GM04503 (cell line): ENCODE measurements around the gene CRKL.
A peak's percentile ranks its signal among the peaks of the same experiment; 100 is the strongest.
"Not testable (repeated sequence)": the region's sequence is repeated elsewhere in the genome, so short reads cannot be mapped to it uniquely, and the experiment has no call there.

Experiments used
- DNase-seq: peaks from one replicate; pipeline ENCODE4 v3.0.0-alpha.2; 2012; ENCODE audit warnings: low read depth

CRKL gene

DNA sequence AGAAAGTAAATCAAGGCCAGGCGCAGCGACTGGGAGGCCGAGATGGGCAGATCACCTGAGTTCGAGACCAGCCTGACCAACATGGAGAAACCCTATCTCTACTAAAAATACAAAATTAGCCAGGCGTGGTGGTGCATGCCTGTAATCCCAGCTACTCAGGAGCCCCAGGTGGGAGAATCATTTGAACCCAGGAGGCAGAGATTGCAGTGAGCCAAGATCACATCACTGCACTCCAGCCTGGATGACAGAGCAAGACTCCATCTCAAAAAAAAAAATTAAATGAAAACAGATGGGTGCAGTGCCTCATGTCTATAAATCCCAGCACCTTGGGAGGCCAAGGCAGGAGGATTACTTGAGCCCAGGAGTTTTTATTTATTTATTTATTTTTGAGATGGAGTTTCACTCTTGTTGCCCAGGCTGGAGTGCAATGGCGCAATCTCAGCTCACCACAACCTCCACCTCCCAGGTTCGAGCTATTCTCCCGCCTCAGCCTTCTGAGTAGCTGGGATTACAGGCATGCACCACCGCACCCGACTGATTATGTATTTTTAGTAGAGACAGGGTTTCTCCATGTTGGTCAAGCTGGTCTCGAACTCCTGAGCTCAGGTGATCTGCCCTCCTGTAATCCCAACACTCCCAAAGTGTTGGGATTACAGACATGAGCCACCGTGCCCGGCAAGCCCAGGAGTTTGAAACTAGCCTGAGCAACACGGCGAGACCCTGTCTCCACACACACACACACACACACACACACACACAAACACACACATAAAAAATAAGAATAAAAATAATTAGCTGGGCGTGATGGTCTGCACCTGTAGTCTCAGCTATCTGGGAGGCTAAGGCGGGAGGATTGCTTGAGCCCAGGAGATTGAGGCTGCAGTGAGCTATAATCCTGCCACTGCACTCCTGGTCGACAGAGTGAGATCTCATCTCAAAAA is 15.8 kb upstream of the CRKL start:
- DNase-seq, result not testable (repeated sequence)

DNA sequence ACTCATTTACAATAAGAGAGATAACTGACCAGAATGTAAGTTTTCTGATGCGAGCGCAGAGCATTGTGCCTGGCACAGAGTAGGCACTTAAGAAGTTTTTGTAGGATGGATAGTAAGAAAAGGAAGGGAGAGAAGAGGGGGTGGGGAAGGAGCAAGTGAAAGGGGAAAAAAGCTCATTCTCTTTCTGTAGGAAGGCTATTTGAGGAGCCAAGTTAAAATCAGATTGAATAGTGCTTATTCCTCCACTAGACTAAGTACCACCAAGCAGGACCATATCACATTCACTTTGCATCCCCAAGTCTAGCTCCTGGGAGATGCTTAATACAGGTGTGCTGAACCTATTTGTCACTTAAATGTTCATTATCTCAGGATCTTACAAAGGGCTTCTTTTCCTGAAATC is 14.1 kb upstream of the CRKL start:
- DNase-seq, result no peak

DNA sequence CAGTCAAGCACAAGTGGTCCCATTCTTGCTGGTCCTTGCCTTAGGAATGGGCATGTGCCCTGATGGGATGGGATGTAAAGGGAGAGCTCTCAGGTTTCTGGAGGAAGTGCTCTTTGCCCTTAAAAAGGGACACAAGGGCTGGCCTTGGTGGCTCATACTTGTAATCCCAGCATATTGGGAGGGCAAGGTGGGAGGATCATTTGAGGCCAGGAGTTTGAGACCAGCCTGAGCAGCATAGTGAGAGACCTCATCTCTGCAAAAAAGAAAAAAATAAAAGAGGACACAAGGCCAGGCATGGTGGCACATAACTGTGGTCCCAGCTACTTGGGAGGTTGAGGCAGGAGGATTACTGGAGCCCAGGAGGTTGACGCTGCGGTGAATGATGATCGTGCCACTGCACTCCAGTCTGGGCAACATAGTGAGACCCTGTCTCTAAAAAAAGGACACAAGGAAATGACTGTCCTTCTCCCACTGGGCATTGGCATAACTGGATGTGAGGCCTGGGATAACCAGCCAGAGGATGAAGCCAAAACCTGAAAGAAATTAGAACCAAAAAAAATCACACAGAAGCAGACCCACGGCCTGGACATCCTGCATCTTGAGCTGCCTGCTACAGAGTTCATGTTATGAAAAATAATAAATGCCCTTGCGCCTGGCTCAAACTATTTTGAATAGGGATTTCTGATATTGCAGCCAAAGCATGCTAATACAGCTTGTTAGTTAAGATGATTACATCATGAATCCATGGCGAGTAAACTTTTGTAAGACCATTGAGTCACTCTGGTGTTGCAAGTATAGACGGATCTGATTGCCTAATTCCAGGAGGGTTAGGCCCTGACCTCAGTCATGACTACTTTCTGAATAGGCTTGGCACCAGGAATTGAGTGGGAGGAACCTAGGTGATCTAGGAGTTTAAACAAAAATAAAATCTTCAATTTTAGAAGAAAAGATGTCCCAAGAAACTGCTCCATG is 12.9 kb upstream of the CRKL start:
- DNase-seq, result peak; percentile 93

DNA sequence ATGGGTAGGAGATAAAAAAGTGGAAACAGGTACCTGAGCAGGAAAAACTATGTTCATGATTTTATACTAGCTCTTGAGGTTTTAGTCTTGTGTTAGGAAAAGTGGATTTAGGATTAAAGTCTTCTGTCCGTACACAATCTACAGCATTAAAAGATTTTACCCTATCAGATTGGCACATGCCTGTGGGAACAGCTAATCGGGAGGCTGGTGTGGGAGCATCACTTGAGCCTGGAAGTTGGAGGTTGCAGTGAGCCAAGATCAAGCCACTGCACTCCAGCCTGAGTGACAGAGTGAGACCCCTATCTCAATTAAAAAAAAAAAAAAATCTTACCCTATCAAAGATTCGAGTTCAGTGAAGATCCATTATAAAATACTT is 12.2 kb upstream of the CRKL start:
- DNase-seq, result no peak

DNA sequence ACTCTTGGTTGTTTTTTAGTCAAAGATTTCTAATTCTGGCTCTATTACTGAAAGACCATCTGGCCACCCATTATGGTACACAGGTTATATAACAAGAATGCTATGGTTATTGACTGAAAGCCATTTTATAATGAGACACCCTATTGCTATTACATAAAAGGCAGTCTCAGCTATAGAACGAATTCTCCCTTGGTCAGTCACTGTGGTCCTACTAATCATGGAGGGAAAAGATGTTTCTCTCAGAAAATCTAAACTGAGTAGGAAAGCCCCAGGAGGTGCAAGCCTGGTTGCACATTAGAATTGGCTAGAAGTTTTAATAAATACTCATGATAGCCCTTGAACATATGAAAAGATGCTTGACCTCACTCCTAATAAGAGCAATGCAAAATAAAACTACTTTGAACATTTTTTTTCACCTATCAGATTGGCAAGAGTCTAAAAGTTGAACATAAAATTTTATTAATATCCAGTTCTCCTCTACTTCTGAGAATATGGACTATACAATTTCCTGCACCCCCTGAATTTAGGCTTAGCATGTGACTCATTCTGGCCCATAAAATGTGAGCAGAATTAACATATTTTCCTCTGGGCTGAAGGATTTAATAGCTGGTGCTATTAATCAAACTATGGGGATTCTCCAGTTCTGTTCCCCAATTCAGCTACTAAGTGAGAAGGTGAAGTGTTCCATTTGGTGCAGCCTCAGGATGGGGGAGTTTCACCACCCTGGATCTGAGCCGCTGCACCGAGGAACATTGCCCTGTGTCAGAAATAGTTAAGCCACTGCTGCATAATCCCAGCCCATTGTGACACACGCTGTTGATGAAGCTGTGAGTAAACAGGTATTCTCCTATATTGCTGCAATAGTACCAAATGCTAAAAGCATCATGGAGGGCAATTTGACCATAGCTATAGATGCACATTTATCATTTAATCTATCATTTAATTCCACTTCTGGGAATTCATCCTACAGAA is 11.5 kb upstream of the CRKL start:
- DNase-seq, result no peak

DNA sequence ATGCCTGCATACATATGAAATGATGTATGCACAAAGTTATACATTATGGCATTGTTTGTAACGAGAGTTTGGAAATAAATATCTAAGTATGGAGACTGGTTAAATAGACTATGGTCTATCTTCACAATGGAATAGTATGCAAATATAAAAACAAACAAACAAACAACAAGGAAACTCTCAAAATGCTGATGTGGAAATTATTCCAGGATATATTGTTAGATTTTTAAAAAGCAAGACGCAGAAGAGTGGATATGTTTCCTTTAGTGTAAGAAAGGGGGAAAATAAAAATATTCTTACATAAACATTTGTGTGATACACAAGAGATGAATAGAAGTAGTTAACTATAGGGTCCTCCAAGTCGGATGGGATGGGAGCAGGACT is 10.8 kb upstream of the CRKL start:
- no peak for DNase-seq

DNA sequence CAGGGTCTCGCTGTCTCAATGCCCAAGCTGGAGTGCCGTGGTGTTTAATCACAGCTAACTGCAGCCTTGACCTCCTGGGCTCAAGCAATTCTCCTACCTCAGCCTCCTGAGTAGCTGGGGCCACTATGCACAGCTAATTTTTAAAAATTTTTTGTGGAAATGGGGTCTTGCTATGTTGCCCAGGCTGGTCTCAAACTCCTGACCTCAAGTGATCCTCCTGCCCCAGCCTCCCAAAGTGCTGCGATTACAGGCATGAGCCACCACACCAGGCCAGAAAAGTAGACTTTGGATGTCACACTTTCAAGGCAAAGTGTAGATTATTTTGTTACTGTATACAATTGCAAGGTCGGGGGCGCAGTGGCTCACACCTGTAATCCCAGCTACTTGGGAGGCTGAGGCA is 8.5 kb upstream of the CRKL start:
- not testable (repeated sequence) for DNase-seq

DNA sequence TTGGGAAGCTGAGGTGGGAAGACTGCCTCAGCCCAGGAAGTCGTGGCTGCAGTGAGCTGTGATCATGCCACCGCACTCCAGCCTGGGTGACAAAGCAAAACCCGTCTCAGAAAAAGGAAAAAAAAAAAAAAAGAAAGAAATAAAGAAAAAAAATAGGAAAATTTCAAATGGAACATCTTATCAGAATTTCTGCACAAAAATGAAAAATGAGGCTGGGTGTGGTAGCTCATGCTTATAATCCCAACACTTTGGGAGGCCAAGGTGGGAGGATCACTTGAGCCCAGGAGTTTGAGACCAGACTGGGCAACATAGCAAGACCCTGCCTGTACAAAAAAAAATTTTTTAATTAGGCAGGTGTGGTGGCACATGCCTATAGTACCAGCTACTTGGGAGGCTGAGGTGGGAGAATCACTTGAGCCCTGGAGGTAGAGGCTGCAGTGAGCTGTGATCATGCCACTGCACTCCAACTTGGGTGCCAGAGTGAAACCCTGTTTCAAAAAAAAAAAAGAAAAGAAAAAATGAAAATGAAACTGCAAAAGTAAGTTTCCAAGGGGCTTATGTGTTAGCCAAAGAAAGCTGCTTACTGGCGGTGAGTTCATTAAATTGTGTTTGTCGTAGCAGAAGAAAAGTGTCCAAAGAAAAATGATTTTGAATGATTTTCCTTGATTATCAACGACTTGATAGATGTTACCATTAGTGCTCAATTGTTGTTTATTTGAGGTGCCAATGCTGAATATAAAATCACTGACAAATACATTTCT is 7.5 kb upstream of the CRKL start:
- DNase-seq, result no peak

DNA sequence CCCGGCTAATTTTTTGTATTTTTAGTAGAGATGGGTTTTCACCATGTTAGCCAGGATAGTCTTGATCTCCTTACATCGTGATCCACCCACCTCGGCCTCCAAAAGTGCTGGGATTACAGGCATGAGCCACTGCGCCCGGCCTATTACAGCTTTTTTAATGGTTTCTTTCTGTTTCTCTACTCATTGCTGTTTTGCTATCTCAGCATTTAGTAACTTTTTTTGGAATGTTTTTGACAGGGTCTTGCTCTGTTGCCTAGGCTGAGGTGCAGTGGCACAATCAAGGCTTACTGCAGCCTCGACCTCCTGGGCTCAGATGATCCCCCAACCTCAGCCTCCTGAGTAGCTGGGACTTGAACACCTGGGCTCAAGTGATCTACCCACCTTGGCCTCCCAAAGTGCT is 4.7 kb upstream of the CRKL start:
- DNase-seq, result no peak

DNA sequence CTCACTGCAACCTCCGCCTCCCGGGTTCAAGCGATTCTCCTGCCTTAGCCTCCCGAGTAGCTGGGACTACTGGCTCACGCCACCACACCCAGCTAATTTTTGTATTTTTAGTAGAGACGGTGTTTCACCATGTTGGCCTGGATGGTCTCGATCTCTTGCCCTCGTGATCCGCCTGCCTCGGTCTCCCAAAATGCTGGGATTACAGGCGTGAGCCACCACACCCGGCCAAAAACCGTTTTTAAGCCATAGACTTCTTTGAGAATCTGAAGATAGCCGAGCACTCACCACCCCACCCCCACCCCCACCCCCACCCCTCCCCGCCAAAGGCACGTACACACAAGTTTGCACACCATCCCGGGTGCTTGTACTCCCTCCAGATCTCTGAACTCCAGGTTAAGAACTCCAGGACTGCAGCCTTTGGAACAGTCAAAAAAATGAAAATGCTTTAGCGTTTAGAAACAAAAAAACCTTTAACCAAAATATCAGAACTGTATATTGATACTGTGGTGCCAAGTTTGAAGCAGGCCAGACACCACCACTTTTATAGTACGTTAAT is 1.5 kb downstream of the CRKL start:
- DNase-seq, result no peak

DNA sequence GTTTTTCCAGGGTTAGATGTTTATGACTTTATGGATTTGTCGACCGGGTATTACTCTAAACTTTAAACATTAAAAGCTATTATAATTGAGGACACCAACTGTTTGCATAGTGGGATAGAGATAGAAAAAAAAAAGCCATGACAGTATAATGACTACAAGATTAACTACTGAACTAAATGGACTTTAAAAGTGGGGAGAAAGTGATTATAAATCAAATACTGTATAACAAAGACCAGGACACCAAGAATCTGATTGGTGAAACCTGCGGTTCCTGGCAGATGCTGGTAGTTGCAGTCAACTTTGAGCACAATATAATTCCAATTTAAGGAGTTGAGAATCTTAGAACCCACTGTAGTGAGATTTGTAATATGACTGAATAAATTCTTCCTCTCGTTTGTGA is 2.5 kb downstream of the CRKL start:
- DNase-seq, result no peak

DNA sequence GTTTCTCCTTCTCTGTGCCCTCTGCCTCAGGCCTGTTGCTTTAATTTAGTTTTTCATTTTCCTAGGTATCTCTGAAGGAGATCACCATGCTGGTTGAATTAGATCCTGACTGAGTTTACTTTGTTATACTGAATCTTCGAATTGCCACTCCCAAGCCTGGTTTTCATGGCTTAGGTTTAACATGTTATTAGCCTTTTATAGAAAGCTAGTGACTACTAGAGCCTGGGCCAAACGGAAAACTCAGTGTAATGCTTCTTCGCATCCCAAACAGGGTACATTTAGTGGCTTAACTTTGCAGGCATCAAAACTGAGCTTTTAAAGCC is 3.6 kb downstream of the CRKL start:
- DNase-seq, result no peak

DNA sequence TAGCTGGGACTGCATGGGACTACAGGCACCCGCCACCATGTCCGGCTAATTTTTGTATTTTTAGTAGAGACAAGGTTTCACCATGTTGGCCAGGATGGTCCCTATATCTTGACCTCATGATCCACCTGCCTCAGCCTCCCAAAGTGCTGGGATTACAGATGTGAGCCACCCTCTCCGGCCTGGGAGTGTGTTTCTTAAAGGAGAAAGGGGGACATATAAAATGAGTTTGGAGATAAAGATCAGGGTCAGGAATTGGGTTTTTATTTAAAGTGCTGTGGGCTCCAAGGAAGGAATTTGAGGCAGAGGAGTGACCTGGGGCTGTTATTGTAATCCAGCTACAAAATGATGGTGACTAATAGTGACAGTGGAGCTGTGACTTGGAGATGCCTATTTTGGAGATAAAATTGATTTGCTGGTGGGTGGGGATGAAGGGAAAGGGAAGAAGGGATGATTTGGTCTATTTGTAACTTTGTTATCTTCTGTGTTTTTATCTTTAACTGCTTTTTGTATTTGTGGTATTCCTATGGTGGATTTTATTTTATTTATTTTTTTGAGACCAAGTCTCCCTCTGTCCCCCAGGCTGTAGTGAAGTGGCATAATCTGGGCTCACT is 5.0 kb downstream of the CRKL start:
- DNase-seq, result no peak

DNA sequence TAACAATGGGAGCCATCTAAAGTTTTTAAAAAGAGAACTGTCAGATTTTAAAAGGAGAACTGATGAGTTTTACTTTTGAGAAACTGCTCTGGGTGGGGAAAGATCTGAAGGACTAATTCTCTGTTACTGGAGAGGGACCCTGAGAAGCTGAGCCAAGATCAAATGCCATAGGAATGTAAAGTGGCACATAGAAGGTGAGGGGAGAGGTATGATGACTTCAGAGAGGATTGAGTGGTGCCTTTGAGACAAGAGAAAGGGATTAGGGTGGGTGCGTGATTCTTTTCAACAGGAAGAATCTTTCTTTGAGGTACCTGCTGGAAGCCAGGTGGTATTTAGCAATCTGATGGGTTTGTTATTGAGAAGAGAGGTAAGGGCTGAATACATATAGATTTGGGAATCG is 9.0 kb downstream of the CRKL start:
- DNase-seq, result no peak

DNA sequence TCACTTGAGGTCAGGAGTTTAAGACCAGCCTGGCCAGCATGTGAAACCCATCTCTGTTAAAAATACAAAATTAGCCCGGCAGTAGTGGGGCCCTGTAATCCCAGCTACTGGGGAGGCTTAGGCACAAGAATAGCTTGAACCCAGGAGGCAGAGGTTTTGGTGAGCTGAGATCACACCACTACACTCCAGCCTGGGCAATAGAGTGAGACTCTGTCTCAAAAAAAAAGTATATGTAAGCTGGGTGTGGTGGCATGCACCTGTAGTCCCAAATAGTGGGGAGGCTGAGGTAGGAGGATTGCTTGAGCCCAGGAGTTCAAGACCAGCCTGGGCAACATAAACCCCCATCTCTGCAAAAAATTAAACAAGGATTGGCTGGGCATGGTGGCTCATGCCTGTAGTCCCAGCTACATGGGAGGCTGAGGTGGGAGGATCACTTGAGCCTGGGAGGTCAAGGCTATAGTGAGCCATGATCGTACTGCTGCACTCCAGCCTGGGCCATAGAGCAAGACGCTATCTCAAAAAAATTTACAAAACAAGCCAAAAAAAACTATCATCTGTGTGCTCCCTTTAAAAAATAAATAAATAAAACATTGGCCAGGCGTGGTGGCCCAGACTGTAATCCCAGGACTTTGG is 10.8 kb downstream of the CRKL start:
- DNase-seq, result no peak

DNA sequence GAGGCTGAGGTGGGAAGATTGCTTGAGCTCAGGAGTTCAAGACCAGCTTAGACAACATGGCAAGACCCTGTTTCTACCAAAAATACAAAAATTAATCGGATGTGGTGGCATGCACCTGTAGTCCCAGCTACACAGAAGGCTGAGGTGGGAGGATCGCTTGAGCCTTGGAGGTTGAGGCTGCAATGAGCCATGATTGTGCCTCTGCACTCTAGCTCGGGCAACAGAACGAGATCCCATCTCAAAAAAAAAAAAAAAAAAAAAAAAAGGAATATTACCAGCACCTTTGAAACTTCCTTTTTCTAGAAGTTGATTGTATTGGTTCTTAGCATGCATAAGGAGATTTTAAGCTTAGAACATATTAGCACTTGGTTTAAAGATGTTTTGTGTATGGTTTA is 11.4 kb downstream of the CRKL start:
- no peak for DNase-seq

DNA sequence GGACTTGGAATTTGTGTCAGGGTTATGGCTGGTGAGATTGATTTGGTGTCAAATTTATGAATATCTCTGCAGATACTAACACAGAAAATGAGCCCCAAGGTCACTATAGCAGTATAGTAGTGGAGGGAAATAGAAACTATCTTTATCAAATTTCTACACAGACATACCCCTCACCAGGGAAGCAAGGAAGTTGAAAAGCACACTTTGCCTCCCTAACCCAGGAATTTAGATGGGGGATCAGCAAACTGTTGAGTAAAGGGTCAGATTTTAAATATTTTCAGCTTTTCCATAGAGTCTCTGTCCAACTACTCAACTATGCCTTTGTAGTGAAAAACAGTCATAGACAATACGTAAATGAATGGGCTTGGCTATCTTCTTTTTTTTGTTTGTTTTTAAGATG is 12.8 kb downstream of the CRKL start:
- DNase-seq, result no peak

DNA sequence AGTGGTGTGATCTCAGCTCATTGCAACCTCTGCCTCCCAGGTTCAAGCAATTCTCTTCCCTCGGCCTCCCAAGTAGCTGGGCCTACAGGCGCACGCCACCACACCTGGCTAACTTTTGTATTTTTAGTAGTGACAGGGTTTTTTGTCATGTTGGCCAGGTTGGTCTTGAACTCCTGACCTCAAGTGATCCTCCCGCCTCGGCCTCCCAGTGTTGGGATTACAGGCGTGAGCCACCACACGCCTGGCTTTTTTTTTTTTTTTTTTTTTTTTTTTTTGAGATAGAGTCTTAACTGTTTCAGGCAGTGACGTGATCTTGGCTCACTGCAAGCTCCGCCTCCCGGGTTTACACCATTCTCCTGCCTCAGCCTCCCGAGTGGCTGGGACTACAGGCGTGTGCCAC is 13.2 kb downstream of the CRKL start:
- not testable (repeated sequence) for DNase-seq

DNA sequence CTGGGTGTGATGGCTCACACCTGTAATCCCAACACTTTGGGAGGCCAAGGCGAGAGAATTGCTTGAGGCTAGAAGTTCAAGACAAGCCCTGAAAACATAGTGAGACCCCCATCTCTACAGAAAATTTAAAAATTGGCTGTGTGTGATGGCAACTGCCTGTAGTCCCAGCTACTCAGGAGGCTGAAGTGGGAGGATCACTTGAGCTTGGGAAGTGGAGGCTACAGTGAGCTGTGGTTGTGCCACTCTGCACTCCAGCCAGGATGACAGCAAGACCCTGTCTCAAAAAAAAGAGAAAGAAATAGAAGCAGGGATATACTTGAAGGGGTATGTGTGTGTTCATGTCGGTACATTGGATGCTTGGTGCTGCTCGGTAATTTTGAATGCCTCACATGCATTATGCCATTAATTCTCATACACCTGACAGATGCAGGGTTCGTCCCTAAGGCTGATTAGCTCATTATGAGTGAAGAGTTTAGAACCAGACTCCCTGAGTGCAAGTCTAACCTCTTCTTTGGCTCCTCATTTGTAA is 14.0 kb downstream of the CRKL start:
- DNase-seq, result no peak

DNA sequence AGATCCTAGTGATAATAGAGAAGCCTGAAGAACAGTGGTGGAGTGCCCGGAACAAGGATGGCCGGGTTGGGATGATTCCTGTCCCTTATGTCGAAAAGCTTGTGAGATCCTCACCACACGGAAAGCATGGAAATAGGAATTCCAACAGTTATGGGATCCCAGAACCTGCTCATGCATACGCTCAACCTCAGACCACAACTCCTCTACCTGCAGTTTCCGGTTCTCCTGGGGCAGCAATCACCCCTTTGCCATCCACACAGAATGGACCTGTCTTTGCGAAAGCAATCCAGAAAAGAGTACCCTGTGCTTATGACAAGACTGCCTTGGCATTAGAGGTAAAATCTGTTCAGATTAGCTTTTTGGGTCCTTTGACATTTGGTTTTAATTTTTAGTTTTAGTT is 16.7 kb downstream of the CRKL start:
- DNase-seq, result no peak
